CD8-positive, alpha-beta memory T cell (primary cell): Measurements from ENCODE around the gene SEMA3G. TPM values are rescaled to one million over a fixed set of nuclear protein-coding genes. Genes with fewer than 3 reads are reported as not detected.

ENCODE experiments used
- CTCF ChIA-PET: fragments of 350-600 bp; sonication (Branson Sonifier 250); formaldehyde crosslinking; loops from one replicate; lab custom pipeline; 2021; ENCODE audit warnings: antibody characterized with exemption; lab: Charles Lee
- POLR2A ChIA-PET: fragments of 350-600 bp; sonication (Branson Sonifier 250); formaldehyde crosslinking; loops from one replicate; lab custom pipeline; 2021; ENCODE audit warnings: antibody characterized with exemption; lab: Charles Lee
- DNase-seq, 5 donors: peaks; one replicate each; pipeline versions ENCODE4 v3.0.0 to v3.0.0-alpha.2; 2020 to 2022; ENCODE audit warnings: mixed read lengths in 1 of 5
- H3K27ac ChIP-seq: one replicate; pipeline ENCODE4 v1.7.0; 2013; ENCODE audit warnings: low read depth, mild to moderate bottlenecking, low read length, moderate library complexity
- H3K27me3 ChIP-seq: 2 replicates; pipeline ENCODE4 v1.7.0; 2013; ENCODE audit warnings: low read length, mild to moderate bottlenecking; ENCODE audit not compliant: insufficient read depth, poor library complexity, severe bottlenecking
- H3K36me3 ChIP-seq: 2 replicates; pipeline ENCODE4 v1.7.0; 2013; ENCODE audit warnings: mild to moderate bottlenecking, low read length, moderate library complexity; ENCODE audit not compliant: insufficient read depth
- H3K4me1 ChIP-seq: 2 replicates; pipeline ENCODE4 v1.7.0; 2013; ENCODE audit warnings: mild to moderate bottlenecking, low read length, moderate library complexity; ENCODE audit not compliant: insufficient read depth
- H3K4me3 ChIP-seq: 2 replicates; pipeline ENCODE4 v1.7.0; 2013; ENCODE audit warnings: mild to moderate bottlenecking, low read length
- H3K9me3 ChIP-seq: 2 replicates; pipeline ENCODE4 v1.7.0; 2013; ENCODE audit warnings: mild to moderate bottlenecking, low read length
- H3K27ac Mint-ChIP-seq, 8 donors: one replicate each; pipeline ENCODE4 v1.8.0; 2020 to 2021; ENCODE audit warnings: mixed read lengths in 8 of 8, mild to moderate bottlenecking in 6 of 8, inconsistent platforms in 3 of 8, moderate library complexity in 3 of 8
- H3K27me3 Mint-ChIP-seq, 2 donors: one replicate each; pipeline ENCODE4 v1.8.0; 2020 to 2021; ENCODE audit warnings: mixed read lengths in 2 of 2, mild to moderate bottlenecking in 1 of 2, moderate library complexity in 1 of 2
- H3K36me3 Mint-ChIP-seq, 3 donors: one replicate each; pipeline ENCODE4 v1.8.0; 2020 to 2021; ENCODE audit warnings: mixed read lengths in 3 of 3, inconsistent platforms in 1 of 3, mild to moderate bottlenecking in 1 of 3
- H3K4me1 Mint-ChIP-seq, 3 donors: one replicate each; pipeline ENCODE4 v1.8.0; 2020 to 2021; ENCODE audit warnings: mixed read lengths in 3 of 3, inconsistent platforms in 1 of 3, mild to moderate bottlenecking in 1 of 3
- H3K4me3 Mint-ChIP-seq, 7 donors: one replicate each; pipeline ENCODE4 v1.8.0; 2020 to 2021; ENCODE audit warnings: mixed read lengths in 7 of 7, mild to moderate bottlenecking in 6 of 7, moderate library complexity in 4 of 7, inconsistent platforms in 2 of 7
- H3K9me3 Mint-ChIP-seq, 5 donors: one replicate each; pipeline ENCODE4 v1.8.0; 2020 to 2022; ENCODE audit warnings: mixed read lengths in 5 of 5, mild to moderate bottlenecking in 3 of 5, moderate library complexity in 2 of 5, inconsistent platforms in 1 of 5
- polyA plus RNA-seq: library from polyadenylated mRNA; unstranded; fragments of 300-500 nt; fragmentation: Illumina TruSeq; gene quantifications from one replicate; pipeline ENCODE4 v1.2.3, GENCODE V29; 2021
- total RNA-seq, 2 experiments: library from RNA; stranded (reverse); gene quantifications; one replicate each; pipeline ENCODE4 v1.2.3, GENCODE V29; 2021

Gene SEMA3G
- total and polyA plus RNA-seq, 3 experiments from 2014 or later = 0.13 to 0.16 TPM; not detected in 1

- peaks cover 28% of the 10 kb centered on the region for H3K4me1 ChIP-seq
- Mint-ChIP-seq H3K27me3 (no peaks in the 10 kb centered on the region), H3K27ac (peak overlapping the region in 5 of 8 donors; percentile 9 to 98 (median 32)), H3K4me1 (peaks cover 41 to 78% (median 45%) of the 10 kb centered on the region in 3 donors), H3K9me3 (no peaks in the 10 kb centered on the region), H3K36me3 (peaks cover 0 to 64% (median 6%) of the 10 kb centered on the region in 3 donors), H3K4me3 (peak overlapping the region in 4 of 7 donors; percentile 4 to 94 (median 18))
- no peaks in the 10 kb centered on the region for H3K27me3 ChIP-seq
- H3K9me3 ChIP-seq = no peaks in the 10 kb centered on the region
- H3K4me3 ChIP-seq = no peak overlapping the region
- ChIA-PET CTCF (interaction anchor here (1.0 to 3.7 kb wide), 5 partner anchors 10 to 484 kb away, joined by 3 to 18 read pairs (median 3); partner anchors contain the start of gene ABHD14B), POLR2A (no interaction called here)
- peaks cover 11% of the 10 kb centered on the region for H3K36me3 ChIP-seq
- H3K27ac ChIP-seq = no peak overlapping the region
- no peak for DNase-seq
Observed at GRCh38 chr3:52458031-52458760, 13.3 kb upstream of the SEMA3G start.

GRCh38 chr3:52456800-52457183, 11.9 kb upstream of the SEMA3G start:
- peaks cover 11% of the 10 kb centered on the region for H3K36me3 ChIP-seq
- no peaks in the 10 kb centered on the region for H3K27me3 ChIP-seq
- ChIA-PET POLR2A (interaction anchor here (0.6 kb wide), 1 partner anchor 262 kb away, joined by 3 read pairs; no protein-coding TSS in a partner anchor), CTCF (interaction anchor here (0.9 to 3.7 kb wide), 5 partner anchors 9 to 483 kb away, joined by 3 to 18 read pairs (median 3); partner anchors contain the start of gene ABHD14B)
- peaks cover 28% of the 10 kb centered on the region for H3K4me1 ChIP-seq
- Mint-ChIP-seq H3K27me3 (no peaks in the 10 kb centered on the region), H3K27ac (peak overlapping the region; percentile 95 to 99 (median 97)), H3K36me3 (peaks cover 0 to 53% (median 6%) of the 10 kb centered on the region in 3 donors), H3K9me3 (no peaks in the 10 kb centered on the region), H3K4me1 (peaks cover 37 to 66% (median 37%) of the 10 kb centered on the region in 3 donors), H3K4me3 (peak overlapping the region; percentile 89 to 98 (median 93))
- no peaks in the 10 kb centered on the region for H3K9me3 ChIP-seq
- H3K4me3 ChIP-seq = peak overlapping the region; percentile 74
- no peak for DNase-seq
- H3K27ac ChIP-seq = no peak overlapping the region

- Histone ChIP-seq H3K9me3 (no peaks in the 10 kb centered on the region), H3K27ac (peak overlapping the region; percentile 70), H3K27me3 (no peaks in the 10 kb centered on the region), H3K36me3 (peaks cover 11% of the 10 kb centered on the region), H3K4me3 (peak overlapping the region; percentile 74), H3K4me1 (peaks cover 28% of the 10 kb centered on the region)
- H3K9me3 Mint-ChIP-seq = no peaks in the 10 kb centered on the region
- H3K36me3 Mint-ChIP-seq = peaks cover 0 to 53% (median 6%) of the 10 kb centered on the region in 3 donors
- ChIA-PET POLR2A (interaction anchor here (0.6 kb wide), 1 partner anchor 261 kb away, joined by 3 read pairs; no protein-coding TSS in a partner anchor), CTCF (interaction anchor here (0.9 to 3.7 kb wide), 3 partner anchors 9 to 76 kb away, joined by 3 to 18 read pairs (median 3); no protein-coding TSS in a partner anchor)
- H3K4me3 Mint-ChIP-seq = peak overlapping the region; percentile 89 to 98 (median 93)
- no peaks in the 10 kb centered on the region for H3K27me3 Mint-ChIP-seq
- H3K27ac Mint-ChIP-seq = peak overlapping the region; percentile 95 to 99 (median 97)
- peaks cover 37 to 66% (median 37%) of the 10 kb centered on the region in 3 donors for H3K4me1 Mint-ChIP-seq
- DNase-seq = no peak
Observed at GRCh38 chr3:52456169-52456799, 11.4 kb upstream of the SEMA3G start.

- Mint-ChIP-seq H3K36me3 (peaks cover 0 to 45% (median 6%) of the 10 kb centered on the region in 3 donors), H3K4me3 (peak within 1 kb of the TSS; percentile 89 to 98 (median 93)), H3K27ac (peak within 1 kb of the TSS; percentile 95 to 99 (median 98)), H3K4me1 (peaks cover 35 to 63% (median 37%) of the 10 kb centered on the region in 3 donors), H3K27me3 (no peaks in the 10 kb centered on the region), H3K9me3 (no peaks in the 10 kb centered on the region)
- Histone ChIP-seq H3K36me3 (peaks cover 11% of the 10 kb centered on the region), H3K9me3 (no peaks in the 10 kb centered on the region), H3K4me3 (peak within 1 kb of the TSS; percentile 88), H3K27me3 (no peaks in the 10 kb centered on the region), H3K4me1 (peaks cover 28% of the 10 kb centered on the region), H3K27ac (peak within 1 kb of the TSS; percentile 88)
- peak; percentile 95 to 97 (median 96) for DNase-seq
- ChIA-PET CTCF (interaction anchor here (3.7 kb wide), 1 partner anchor 8 kb away, joined by 18 read pairs; no protein-coding TSS in a partner anchor), POLR2A (interaction anchor here (0.6 to 1.0 kb wide), 2 partner anchors 168 to 233 kb away, joined by 3 read pairs; partner anchors contain the start of gene GLYCTK)
Observed at GRCh38 chr3:52455283-52456168, 10.6 kb upstream of the SEMA3G start, which contains the start of gene NISCH. Gene NISCH (plus strand): TSS chr3:52455604. CDS start chr3:52455642, 38 bp downstream.

- Histone ChIP-seq H3K36me3 (peaks cover 11% of the 10 kb centered on the region), H3K4me3 (peak overlapping the region; percentile 88), H3K4me1 (peaks cover 28% of the 10 kb centered on the region), H3K27ac (peak overlapping the region; percentile 88), H3K9me3 (no peaks in the 10 kb centered on the region), H3K27me3 (no peaks in the 10 kb centered on the region)
- DNase-seq = no peak
- ChIA-PET POLR2A (interaction anchor here (1.0 kb wide), 1 partner anchor 233 kb away, joined by 3 read pairs; no protein-coding TSS in a partner anchor), CTCF (no interaction called here)
- H3K36me3 Mint-ChIP-seq = peaks cover 0 to 40% (median 4%) of the 10 kb centered on the region in 3 donors
- no peaks in the 10 kb centered on the region for H3K9me3 Mint-ChIP-seq
- H3K27me3 Mint-ChIP-seq = no peaks in the 10 kb centered on the region
- peaks cover 35 to 59% (median 37%) of the 10 kb centered on the region in 3 donors for H3K4me1 Mint-ChIP-seq
- peak overlapping the region; percentile 89 to 98 (median 93) for H3K4me3 Mint-ChIP-seq
- H3K27ac Mint-ChIP-seq = peak overlapping the region; percentile 95 to 99 (median 98)
Observed at GRCh38 chr3:52454938-52455282, 10.0 kb upstream of the SEMA3G start.

- ChIA-PET CTCF (no interaction called here), POLR2A (interaction anchor here (1.0 kb wide), 1 partner anchor 232 kb away, joined by 3 read pairs; no protein-coding TSS in a partner anchor)
- Histone ChIP-seq H3K36me3 (peaks cover 11% of the 10 kb centered on the region), H3K4me1 (peaks cover 28% of the 10 kb centered on the region), H3K27me3 (no peaks in the 10 kb centered on the region), H3K9me3 (no peaks in the 10 kb centered on the region), H3K27ac (peak overlapping the region; percentile 88), H3K4me3 (peak overlapping the region; percentile 88)
- DNase-seq = no peak
- H3K4me1 Mint-ChIP-seq = peaks cover 35 to 57% (median 37%) of the 10 kb centered on the region in 3 donors
- peaks cover 0 to 36% (median 4%) of the 10 kb centered on the region in 3 donors for H3K36me3 Mint-ChIP-seq
- peak overlapping the region; percentile 89 to 98 (median 93) for H3K4me3 Mint-ChIP-seq
- H3K27me3 Mint-ChIP-seq = no peaks in the 10 kb centered on the region
- peak overlapping the region; percentile 95 to 99 (median 98) for H3K27ac Mint-ChIP-seq
- no peaks in the 10 kb centered on the region for H3K9me3 Mint-ChIP-seq
Observed at GRCh38 chr3:52454250-52454937, 9.5 kb upstream of the SEMA3G start.
